ENCODE data around the gene OR4F15.
"Not testable (repeated sequence)": the region's sequence is repeated elsewhere in the genome, so short reads cannot be mapped to it uniquely, and the experiment has no call there.

The OR4F15 gene

GRCh38 chr15:101811902-101812301 is at the start of gene OR4F15:
TSS of gene OR4F15 (plus strand) at chr15:101812202. CDS start at chr15:101818187, 5,985 bp downstream.
- DNase-seq (ENCODE audit: low read depth in 2 of 2) = no peak

GRCh38 chr15:101764669-101765339 is 47.2 kb upstream of the OR4F15 start:
- not testable (repeated sequence) for DNase-seq (ENCODE audit: low read depth in 2 of 2)

GRCh38 chr15:101765340-101765671 is 46.7 kb upstream of the OR4F15 start:
- DNase-seq (ENCODE audit: low read depth in 2 of 2) = not testable (repeated sequence)

GRCh38 chr15:101765772-101766456 is 46.1 kb upstream of the OR4F15 start:
- DNase-seq (ENCODE audit: low read depth in 2 of 2) = no peak

- DNase-seq (ENCODE audit: low read depth in 2 of 2) = not testable (repeated sequence)
Observed at GRCh38 chr15:101767083-101767640, 44.8 kb upstream of the OR4F15 start.

- no peak for DNase-seq (ENCODE audit: low read depth in 2 of 2)
Observed at GRCh38 chr15:101772921-101773320, 39.1 kb upstream of the OR4F15 start.

- DNase-seq (ENCODE audit: low read depth in 2 of 2) = no peak
Observed at GRCh38 chr15:101773496-101774100, 38.4 kb upstream of the OR4F15 start.

GRCh38 chr15:101775136-101775535 is 36.9 kb upstream of the OR4F15 start:
- DNase-seq (ENCODE audit: low read depth in 2 of 2) = no peak

GRCh38 chr15:101778576-101778975 is 33.4 kb upstream of the OR4F15 start:
- not testable (repeated sequence) for DNase-seq (ENCODE audit: low read depth in 2 of 2)

GRCh38 chr15:101780225-101780624 is 31.8 kb upstream of the OR4F15 start:
- DNase-seq (ENCODE audit: low read depth in 2 of 2) = not testable (repeated sequence)

GRCh38 chr15:101781928-101782327 is 30.1 kb upstream of the OR4F15 start:
- DNase-seq (ENCODE audit: low read depth in 2 of 2) = no peak

GRCh38 chr15:101784644-101785043 is 27.4 kb upstream of the OR4F15 start:
- DNase-seq (ENCODE audit: low read depth in 2 of 2) = no peak

- not testable (repeated sequence) for DNase-seq (ENCODE audit: low read depth in 2 of 2)
Observed at GRCh38 chr15:101786422-101786821, 25.6 kb upstream of the OR4F15 start.

GRCh38 chr15:101788001-101788400 is 24.0 kb upstream of the OR4F15 start:
- not testable (repeated sequence) for DNase-seq (ENCODE audit: low read depth in 2 of 2)

GRCh38 chr15:101788503-101789269 is 23.3 kb upstream of the OR4F15 start:
- DNase-seq (ENCODE audit: low read depth in 2 of 2) = not testable (repeated sequence)

GRCh38 chr15:101790748-101791147 is 21.3 kb upstream of the OR4F15 start:
- not testable (repeated sequence) for DNase-seq (ENCODE audit: low read depth in 2 of 2)

GRCh38 chr15:101793981-101794380 is 18.0 kb upstream of the OR4F15 start:
- not testable (repeated sequence) for DNase-seq (ENCODE audit: low read depth in 2 of 2)

GRCh38 chr15:101795455-101795854 is 16.5 kb upstream of the OR4F15 start:
- no peak for DNase-seq (ENCODE audit: low read depth in 2 of 2)

- no peak for DNase-seq (ENCODE audit: low read depth in 2 of 2)
Observed at GRCh38 chr15:101799665-101800064, 12.3 kb upstream of the OR4F15 start.

- DNase-seq (ENCODE audit: low read depth in 2 of 2) = no peak
Observed at GRCh38 chr15:101801048-101801447, 11.0 kb upstream of the OR4F15 start.

GRCh38 chr15:101803209-101803608 is 8.8 kb upstream of the OR4F15 start, which contains the start of gene OR4F6:
TSS of gene OR4F6 (plus strand) at chr15:101803509. CDS start at chr15:101805720, 2,211 bp downstream.
- DNase-seq (ENCODE audit: low read depth in 2 of 2) = no peak

- no peak for DNase-seq (ENCODE audit: low read depth in 2 of 2)
Observed at GRCh38 chr15:101803676-101804075, 8.3 kb upstream of the OR4F15 start.
